B cell (primary cell): ENCODE results near the gene ASPG.

ENCODE experiments used
- EZH2 ChIP-seq: IDR thresholded peaks from 2 replicates; pipeline ENCODE4 v1.6.1; 2012; ENCODE audit warnings: borderline replicate concordance, low read depth, mild to moderate bottlenecking, moderate library complexity, low read length; ENCODE audit not compliant: insufficient read depth, poor library complexity, severe bottlenecking
- TF ChIP-seq, protein P1 (sequence below): fragments of 200-600 bp; IDR thresholded peaks from one replicate; pipeline ENCODE4 v1.8.0; 2022; ENCODE audit warnings: antibody characterized with exemption, mild to moderate bottlenecking

DNA sequence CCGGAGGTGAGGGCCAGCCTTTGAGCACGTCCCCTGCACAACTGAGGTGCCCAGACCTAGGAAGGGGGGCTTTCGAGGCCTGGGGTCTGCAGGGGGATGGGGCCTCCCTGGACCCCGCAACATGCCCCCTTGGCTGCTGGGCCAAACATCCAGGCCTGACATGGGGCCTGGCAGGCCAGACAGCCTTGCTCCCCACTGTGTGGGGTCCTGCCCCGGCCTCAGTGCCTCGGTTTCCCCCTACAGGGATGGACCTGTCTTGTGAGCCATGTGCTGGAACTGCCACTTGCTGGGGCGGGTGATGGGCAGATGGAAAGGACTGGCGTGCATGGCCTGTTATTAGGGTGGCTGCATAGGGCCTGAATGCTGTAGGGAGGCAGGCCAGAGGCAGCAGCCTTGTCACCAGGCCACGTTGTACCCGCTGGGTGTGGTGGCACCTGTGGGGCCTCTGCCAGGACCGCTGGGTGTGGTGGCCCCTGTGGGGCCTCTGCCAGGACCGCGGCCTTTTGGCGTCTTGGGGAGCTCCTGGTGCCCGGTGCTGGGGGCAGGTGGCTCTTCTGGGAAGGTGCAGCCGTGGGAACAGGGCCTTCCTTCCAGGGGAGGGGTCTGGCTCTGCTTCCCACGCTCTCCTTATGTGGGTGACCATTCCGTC lies 20.4 kb downstream of the ASPG start:
- TF ChIP-seq, protein P1, sequence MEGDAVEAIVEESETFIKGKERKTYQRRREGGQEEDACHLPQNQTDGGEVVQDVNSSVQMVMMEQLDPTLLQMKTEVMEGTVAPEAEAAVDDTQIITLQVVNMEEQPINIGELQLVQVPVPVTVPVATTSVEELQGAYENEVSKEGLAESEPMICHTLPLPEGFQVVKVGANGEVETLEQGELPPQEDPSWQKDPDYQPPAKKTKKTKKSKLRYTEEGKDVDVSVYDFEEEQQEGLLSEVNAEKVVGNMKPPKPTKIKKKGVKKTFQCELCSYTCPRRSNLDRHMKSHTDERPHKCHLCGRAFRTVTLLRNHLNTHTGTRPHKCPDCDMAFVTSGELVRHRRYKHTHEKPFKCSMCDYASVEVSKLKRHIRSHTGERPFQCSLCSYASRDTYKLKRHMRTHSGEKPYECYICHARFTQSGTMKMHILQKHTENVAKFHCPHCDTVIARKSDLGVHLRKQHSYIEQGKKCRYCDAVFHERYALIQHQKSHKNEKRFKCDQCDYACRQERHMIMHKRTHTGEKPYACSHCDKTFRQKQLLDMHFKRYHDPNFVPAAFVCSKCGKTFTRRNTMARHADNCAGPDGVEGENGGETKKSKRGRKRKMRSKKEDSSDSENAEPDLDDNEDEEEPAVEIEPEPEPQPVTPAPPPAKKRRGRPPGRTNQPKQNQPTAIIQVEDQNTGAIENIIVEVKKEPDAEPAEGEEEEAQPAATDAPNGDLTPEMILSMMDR = no peak
- no peak for TF ChIP-seq EZH2
